Inflammatory macrophage (primary cell): ENCODE results near the gene NRG3.
A peak's percentile ranks its signal among the peaks of the same experiment; 100 is the strongest.
"Not testable (repeated sequence)": the region's sequence is repeated elsewhere in the genome, so short reads cannot be mapped to it uniquely, and the experiment has no call there.

Source experiments
- DNase-seq, 2 donors: peaks; one replicate each; pipeline ENCODE4 v3.0.0-alpha.2; 2020 to 2022

Gene NRG3

GRCh38 chr10:82934429-82934828 is 1059.4 kb downstream of the NRG3 start:
- DNase-seq, result no peak

GRCh38 chr10:82934947-82935346 is 1060.0 kb downstream of the NRG3 start:
- DNase-seq, result no peak

GRCh38 chr10:82938331-82938730 is 1063.3 kb downstream of the NRG3 start:
- no peak for DNase-seq

- DNase-seq, result no peak
Measured at GRCh38 chr10:82942286-82943099, 1067.5 kb downstream of the NRG3 start.

GRCh38 chr10:82943142-82943541 is 1068.1 kb downstream of the NRG3 start:
- no peak for DNase-seq

GRCh38 chr10:82949816-82950575 is 1075.0 kb downstream of the NRG3 start:
- DNase-seq, result no peak

- no peak for DNase-seq
Measured at GRCh38 chr10:82953331-82953730, 1078.3 kb downstream of the NRG3 start.

GRCh38 chr10:82953909-82954308 is 1078.9 kb downstream of the NRG3 start:
- DNase-seq, result no peak

GRCh38 chr10:82960421-82961060 is 1085.5 kb downstream of the NRG3 start:
- not testable (repeated sequence) for DNase-seq

GRCh38 chr10:82961864-82962263 is 1086.9 kb downstream of the NRG3 start:
- no peak for DNase-seq

- DNase-seq, result no peak
Measured at GRCh38 chr10:82966130-82966529, 1091.1 kb downstream of the NRG3 start.

GRCh38 chr10:82968533-82968932 is 1093.5 kb downstream of the NRG3 start:
- no peak for DNase-seq

- peak in 1 of 2 donors; percentile 8 for DNase-seq
Measured at GRCh38 chr10:82969405-82969804, 1094.4 kb downstream of the NRG3 start.

- DNase-seq, result no peak
Measured at GRCh38 chr10:82980321-82980720, 1105.3 kb downstream of the NRG3 start.

GRCh38 chr10:82981137-82981723 is 1106.2 kb downstream of the NRG3 start:
- no peak for DNase-seq

- no peak for DNase-seq
Measured at GRCh38 chr10:82982110-82982608, 1107.2 kb downstream of the NRG3 start.

- no peak for DNase-seq
Measured at GRCh38 chr10:82986216-82986615, 1111.2 kb downstream of the NRG3 start.

GRCh38 chr10:83006479-83006878 is 1131.5 kb downstream of the NRG3 start:
- not testable (repeated sequence) for DNase-seq

GRCh38 chr10:83007510-83007909 is 1132.5 kb downstream of the NRG3 start:
- DNase-seq, result no peak

- no peak for DNase-seq
Measured at GRCh38 chr10:83012866-83013265, 1137.9 kb downstream of the NRG3 start.

- DNase-seq, result no peak
Measured at GRCh38 chr10:83017076-83017867, 1142.3 kb downstream of the NRG3 start.

- DNase-seq, result no peak
Measured at GRCh38 chr10:83023662-83024061, 1148.7 kb downstream of the NRG3 start.
